HepG2 (cell line): ENCODE results near the gene CAGE1. TPM values are rescaled to one million over a fixed set of nuclear protein-coding genes. Genes with fewer than 3 reads are reported as not detected.

Experiments
- ATAC-seq: fragments of 200-7000 bp; cut with Tn5 transposase; 3 replicates; pipeline ENCODE4 v1.9.1; 2020; ENCODE audit warnings: mild to moderate bottlenecking, moderate library complexity
- BruUV-seq: library from RNA; stranded (reverse); fragments of 400-500 nt; replicated peaks from 2 replicates; lab custom pipeline; 2021; lab: Mats Ljungman, UMichigan
- CTCF ChIA-PET: fragments of 300-600 bp; formaldehyde crosslinking; extraction: SDS; loops from one replicate; lab custom pipeline; 2021; ENCODE audit warnings: low total read pairs, inconsistent platforms, low intra/inter-chr PET ratio; lab: Yijun Ruan, JAX
- POLR2A ChIA-PET: fragments of 350-600 bp; sonication (Branson Sonifier 250); formaldehyde crosslinking; loops from one replicate; lab custom pipeline; 2020; ENCODE audit warnings: antibody characterized with exemption, inconsistent platforms; lab: Yijun Ruan, JAX
- DNase-seq: peaks from one replicate; pipeline ENCODE4 v3.0.0-alpha.2; 2015; ENCODE audit warnings: low spot score
- FAIRE-seq: peaks from 3 replicates; lab custom pipeline; 2011; peaks lifted over from hg19 to GRCh38; lab: Jason Lieb, UNC
- H2AFZ ChIP-seq: one replicate; pipeline ENCODE4 v1.6.1; 2011; ENCODE audit warnings: low read length, inconsistent platforms
- H3K27ac ChIP-seq: fragments of 300-600 bp; 3 replicates; pipeline ENCODE4 v1.8.0; 2011; ENCODE audit warnings: mixed run types, mild to moderate bottlenecking, mixed read lengths, low read length, inconsistent platforms; ENCODE audit not compliant: insufficient read depth; ENCODE audit errors: extremely low read length
- H3K27me3 ChIP-seq, 2 experiments: fragments of 200-600 bp in 1 of 2; 2 replicates in 1 of 2; 3 replicates in 1 of 2; pipeline versions ENCODE4 v1.6.0 to v1.8.0; 2011; ENCODE audit warnings: low read length in 2 of 2, mild to moderate bottlenecking in 2 of 2, moderate library complexity in 2 of 2, inconsistent platforms in 1 of 2; ENCODE audit not compliant: insufficient read depth in 2 of 2, control insufficient read depth in 1 of 2
- H3K36me3 ChIP-seq, 2 experiments: fragments of 200-600 bp in 1 of 2; replicated peaks in 1 of 2; 2 replicates in 1 of 2; 3 replicates in 1 of 2; pipeline versions ENCODE4 v1.5.1 to v1.8.0; 2011; ENCODE audit warnings: low read length in 2 of 2, inconsistent platforms in 1 of 2; ENCODE audit not compliant: insufficient read depth in 2 of 2, control insufficient read depth in 1 of 2
- H3K4me1 ChIP-seq: 2 replicates; pipeline ENCODE4 v1.5.1; 2012; ENCODE audit warnings: low read length, inconsistent platforms; ENCODE audit not compliant: insufficient read depth
- H3K4me2 ChIP-seq: 2 replicates; pipeline ENCODE4 v1.6.0; 2011; ENCODE audit warnings: low read depth, low read length, inconsistent platforms
- H3K4me3 ChIP-seq, 3 experiments: fragments of 200-600 bp in 1 of 3; sonication (generic), shearing (Covaris generic) in 1 of 3; replicated peaks in 1 of 3; 2 replicates each; pipeline ENCODE4 v1.5.1; 2011 to 2016; ENCODE audit warnings: low read length in 3 of 3, inconsistent platforms in 2 of 3, low read depth in 2 of 3, mild to moderate bottlenecking in 2 of 3, control low read depth in 1 of 3, mixed read lengths in 1 of 3; ENCODE audit not compliant: insufficient read depth in 1 of 3
- H3K79me2 ChIP-seq: one replicate; pipeline ENCODE4 v1.6.1; 2011; ENCODE audit warnings: low read length, inconsistent platforms; ENCODE audit not compliant: insufficient read depth
- H3K9ac ChIP-seq: 2 replicates; pipeline ENCODE4 v1.6.0; 2011; ENCODE audit warnings: mild to moderate bottlenecking, low read depth, low read length, inconsistent platforms; ENCODE audit not compliant: insufficient read depth
- H3K9me3 ChIP-seq: 2 replicates; pipeline ENCODE4 v1.5.1; 2012; ENCODE audit warnings: mild to moderate bottlenecking, low read length
- H4K20me1 ChIP-seq: 2 replicates; pipeline ENCODE4 v1.6.0; 2011; ENCODE audit warnings: inconsistent platforms, mild to moderate bottlenecking, low read length, moderate library complexity; ENCODE audit not compliant: insufficient read depth
- CTCF ChIP-seq: sonication (generic); formaldehyde crosslinking; IDR thresholded peaks from 2 replicates; pipeline ENCODE4 v1.5.0; 2020; ENCODE audit warnings: mild to moderate bottlenecking, missing genetic modification reagents, moderate library complexity
- PRPF4 ChIP-seq: fragments of 200-400 bp; formaldehyde crosslinking; IDR thresholded peaks from 2 replicates; pipeline ENCODE4 v1.6.1; 2016; ENCODE audit warnings: low read length, low read depth; ENCODE audit not compliant: poor library complexity, severe bottlenecking
- TRAFD1 ChIP-seq: sonication (generic); formaldehyde crosslinking; IDR thresholded peaks from 2 replicates; pipeline ENCODE4 v1.5.1; 2020; ENCODE audit warnings: missing genetic modification reagents, mild to moderate bottlenecking, borderline replicate concordance
- UBTF ChIP-seq: sonication (generic); formaldehyde crosslinking; IDR thresholded peaks from 2 replicates; pipeline ENCODE4 v1.4.0; 2020; ENCODE audit warnings: mild to moderate bottlenecking, missing genetic modification reagents
- ZNF770 ChIP-seq: sonication (generic); formaldehyde crosslinking; IDR thresholded peaks from 2 replicates; pipeline ENCODE4 v1.5.0; 2020; ENCODE audit warnings: mild to moderate bottlenecking, missing genetic modification reagents
- WGBS: methylation state at CpG from one replicate; pipeline ENCODE4 v1.1.6; 2017; ENCODE audit warnings: low lambda C conversion rate; 5-methylcytosine and 5-hydroxymethylcytosine counted together
- in situ Hi-C: cut with HindIII; loops from 2 replicates; pipeline ENCODE4 v1.10.0; 2017; ENCODE audit warnings: low pct_unique_long_range_greater_than_20kb; ENCODE audit not compliant: extremely low pct_ligation_motif_present
- intact Hi-C: fragments of 100-400 bp; cut with micrococcal nuclease; formaldehyde crosslinking; loops from one replicate; pipeline ENCODE4 v1.10.0; 2022; ENCODE audit not compliant: unreplicated experiment
- polyA plus RNA-seq, 8 experiments: library from polyadenylated mRNA; depleted of rRNA in 3 of 8; stranded (reverse) in 7 of 8; unstranded in 1 of 8; fragments of >200 nt; fragmentation: Illumina TruSeq in 4 of 8; extraction: Trizol in 4 of 8; gene quantifications; 2 replicates each; pipeline versions ENCODE4 v1.2.1 to v1.2.3, GENCODE V29; 2011 to 2016; ENCODE audit warnings: low read depth in 4 of 8, missing spikeins in 1 of 8, mixed read lengths in 1 of 8; ENCODE audit not compliant: insufficient read depth in 1 of 8
- total RNA-seq, 5 experiments: library from RNA; depleted of rRNA; stranded (reverse); fragments of >200 nt; fragmentation: Illumina TruSeq; extraction: Trizol; gene quantifications; 2 replicates each; pipeline ENCODE4 v1.2.3, GENCODE V29; 2016; ENCODE audit warnings: low read depth in 1 of 5

Gene CAGE1
- total and polyA plus RNA-seq, 2 of the 13 experiments (the other 11 are each of a cell fraction or from before 2014, with no cell fraction given): 0.03 to 0.15 TPM

- no peak for TF ChIP-seq UBTF (CRISPR knock-in tag)
- no peak for TF ChIP-seq PRPF4
- peak; percentile 51; the same call in 1 of the 2 replicates for TF ChIP-seq ZNF770 (CRISPR knock-in tag)
- no peak for TF ChIP-seq TRAFD1 (CRISPR knock-in tag)
- no peak for TF ChIP-seq CTCF (CRISPR knock-in tag)
- H3K4me2 ChIP-seq: no peak overlapping the region
- WGBS: 96% methylated on average over 5 of the region's 5 CpGs
- in situ Hi-C loops (loop anchor here (10.0 kb wide), 1 partner anchor 97 kb away; no protein-coding TSS in a partner anchor), intact Hi-C loops (no loop called here)
- no peak for FAIRE-seq
- ATAC-seq: no peak
- H3K27me3 ChIP-seq: no peaks in the 10 kb centered on the region; a peak in 1 of 5 replicates
- H3K79me2 ChIP-seq: peaks cover 79% of the 10 kb centered on the region
- peaks cover 21% of the 10 kb centered on the region for H4K20me1 ChIP-seq
- H3K27ac ChIP-seq: no peak overlapping the region
- H3K36me3 ChIP-seq: peaks cover 16 to 65% of the 10 kb centered on the region in 2 experiments
- POLR2A ChIA-PET: no interaction called here
- H3K9me3 ChIP-seq: no peaks in the 10 kb centered on the region
- no peak overlapping the region for H2AFZ ChIP-seq
- no peak overlapping the region for H3K4me3 ChIP-seq
- H3K9ac ChIP-seq: no peak overlapping the region
- H3K4me1 ChIP-seq: peaks cover 59% of the 10 kb centered on the region
- no peak for DNase-seq
- CTCF ChIA-PET: no interaction called here
- no TSS peak for BruUV-seq
Observed at GRCh38 chr6:7307533-7307932, 82.0 kb downstream of the CAGE1 start.
